K562 (cell line): ENCODE results near the gene TBX6. TPM values are rescaled to one million over a fixed set of nuclear protein-coding genes. Genes with fewer than 3 reads are reported as not detected.

Source experiments
- CBX1 ChIP-seq: sonication (generic); IDR thresholded peaks from 2 replicates; pipeline ENCODE4 v1.6.1; 2016; ENCODE audit warnings: antibody characterized with exemption, low read depth, mild to moderate bottlenecking
- CHD4 ChIP-seq: fragments of 200-600 bp; sonication (generic); IDR thresholded peaks from 3 replicates; pipeline ENCODE4 v1.6.1; 2012; ENCODE audit warnings: low read depth, mild to moderate bottlenecking, mixed read lengths, low read length, inconsistent platforms; ENCODE audit not compliant: insufficient read depth, insufficient replicate concordance, poor library complexity, severe bottlenecking
- ELF4 ChIP-seq: fragments of 450-650 bp; formaldehyde crosslinking; IDR thresholded peaks from 2 replicates; pipeline ENCODE4 v1.4.0; 2022; ENCODE audit warnings: missing genetic modification characterization
- GATAD2A ChIP-seq: fragments of 450-650 bp; IDR thresholded peaks from 2 replicates; pipeline ENCODE4 v1.6.1; 2017
- HEY1 ChIP-seq: fragments of 250-450 bp; sonication (Bioruptor Pico); IDR thresholded peaks from 2 replicates; pipeline ENCODE4 v1.5.0; 2020; ENCODE audit warnings: mild to moderate bottlenecking, moderate library complexity, borderline replicate concordance
- MTA1 ChIP-seq: fragments of 450-650 bp; IDR thresholded peaks from 2 replicates; pipeline ENCODE4 v1.6.1; 2017; ENCODE audit warnings: borderline replicate concordance
- PCBP2 ChIP-seq: fragments of 200-400 bp; formaldehyde crosslinking; IDR thresholded peaks from 2 replicates; pipeline ENCODE4 v1.6.1; 2018; ENCODE audit warnings: low read length, low read depth, mild to moderate bottlenecking, moderate library complexity; ENCODE audit not compliant: poor library complexity, severe bottlenecking
- RBM17 ChIP-seq: fragments of 200-400 bp; formaldehyde crosslinking; IDR thresholded peaks from 2 replicates; pipeline ENCODE4 v1.6.1; 2017; ENCODE audit warnings: low read depth, mild to moderate bottlenecking, low read length, borderline replicate concordance
- SRF ChIP-seq, 2 experiments: fragments of 250-450, 450-650 bp in 1 of 2; sonication (Bioruptor Pico) in 1 of 2; sonication (generic) in 1 of 2; formaldehyde crosslinking; IDR thresholded peaks; 2 replicates each; pipeline versions ENCODE4 v1.5.0 to v1.5.1; 2020 to 2022; ENCODE audit warnings: mild to moderate bottlenecking in 1 of 2, missing genetic modification reagents in 1 of 2
- TAF15 ChIP-seq: fragments of 200-400 bp; formaldehyde crosslinking; IDR thresholded peaks from 2 replicates; pipeline ENCODE4 v1.6.1; 2017; ENCODE audit warnings: mild to moderate bottlenecking, low read depth, low read length, moderate library complexity
- TCF7L2 ChIP-seq: fragments of 150-350 bp; IDR thresholded peaks from 2 replicates; pipeline ENCODE4 v1.6.1; 2016; ENCODE audit warnings: low read depth, mild to moderate bottlenecking, low read length, moderate library complexity
- TGIF2 ChIP-seq: sonication (generic); formaldehyde crosslinking; IDR thresholded peaks from 2 replicates; pipeline ENCODE4 v1.8.1; 2022; ENCODE audit warnings: mild to moderate bottlenecking, missing genetic modification reagents, moderate library complexity
- ZNF217 ChIP-seq: sonication (generic); formaldehyde crosslinking; IDR thresholded peaks from 2 replicates; pipeline ENCODE4 v1.8.0; 2022; ENCODE audit warnings: mild to moderate bottlenecking, missing genetic modification reagents
- polyA plus RNA-seq, 8 experiments: library from polyadenylated mRNA; depleted of rRNA in 4 of 8; stranded (reverse) in 5 of 8; unstranded in 3 of 8; fragments of >200 nt; fragmentation: Nextera tagmentation in 2 of 8; fragmentation: Illumina TruSeq in 1 of 8; extraction: Ambion mirVana in 2 of 8; extraction: Trizol in 1 of 8; gene quantifications; 2 replicates each; pipeline versions ENCODE4 v1.2.1 to v1.2.3, GENCODE V29; 2011 to 2014; ENCODE audit warnings: inconsistent platforms in 1 of 8, missing spikeins in 1 of 8
- total RNA-seq, 7 experiments: library from RNA; depleted of rRNA in 6 of 7; stranded (reverse); fragments of >200 nt in 6 of 7; fragmentation: Illumina TruSeq in 2 of 7; extraction: Trizol in 2 of 7; gene quantifications; 2 replicates each; pipeline versions ENCODE4 v1.2.1 to v1.2.3, GENCODE V29; 2011 to 2021; ENCODE audit warnings: low replicate concordance in 1 of 7
- TF ChIP-seq, protein P1 (sequence below): sonication (generic); formaldehyde crosslinking; IDR thresholded peaks from 2 replicates; pipeline ENCODE4 v1.8.0; 2023; ENCODE audit warnings: mild to moderate bottlenecking, missing genetic modification reagents
- TF ChIP-seq, protein P2 (sequence below): fragments of 250-450 bp; sonication (Bioruptor Pico); IDR thresholded peaks from 2 replicates; pipeline ENCODE4 v1.9.0; 2021; ENCODE audit warnings: mild to moderate bottlenecking
- TF ChIP-seq, protein P3 (sequence below): fragments of 250-450 bp; sonication (Bioruptor Pico); IDR thresholded peaks from 2 replicates; pipeline ENCODE4 v1.5.0; 2021
- TF ChIP-seq, protein P4 (sequence below): sonication (generic); formaldehyde crosslinking; IDR thresholded peaks from 2 replicates; pipeline ENCODE4 v1.8.1; 2023; ENCODE audit warnings: mild to moderate bottlenecking, missing genetic modification reagents
- TF ChIP-seq, protein P5 (sequence below): sonication (generic); formaldehyde crosslinking; IDR thresholded peaks from 2 replicates; pipeline ENCODE4 v1.8.1; 2023; ENCODE audit warnings: missing genetic modification reagents, mild to moderate bottlenecking, borderline replicate concordance

Gene TBX6
- total and polyA plus RNA-seq, 9 of the 15 experiments (the other 6 are each of a cell fraction or from before 2014, with no cell fraction given), result 0.07 to 0.58 (median 0.11) TPM; not detected in 2

DNA sequence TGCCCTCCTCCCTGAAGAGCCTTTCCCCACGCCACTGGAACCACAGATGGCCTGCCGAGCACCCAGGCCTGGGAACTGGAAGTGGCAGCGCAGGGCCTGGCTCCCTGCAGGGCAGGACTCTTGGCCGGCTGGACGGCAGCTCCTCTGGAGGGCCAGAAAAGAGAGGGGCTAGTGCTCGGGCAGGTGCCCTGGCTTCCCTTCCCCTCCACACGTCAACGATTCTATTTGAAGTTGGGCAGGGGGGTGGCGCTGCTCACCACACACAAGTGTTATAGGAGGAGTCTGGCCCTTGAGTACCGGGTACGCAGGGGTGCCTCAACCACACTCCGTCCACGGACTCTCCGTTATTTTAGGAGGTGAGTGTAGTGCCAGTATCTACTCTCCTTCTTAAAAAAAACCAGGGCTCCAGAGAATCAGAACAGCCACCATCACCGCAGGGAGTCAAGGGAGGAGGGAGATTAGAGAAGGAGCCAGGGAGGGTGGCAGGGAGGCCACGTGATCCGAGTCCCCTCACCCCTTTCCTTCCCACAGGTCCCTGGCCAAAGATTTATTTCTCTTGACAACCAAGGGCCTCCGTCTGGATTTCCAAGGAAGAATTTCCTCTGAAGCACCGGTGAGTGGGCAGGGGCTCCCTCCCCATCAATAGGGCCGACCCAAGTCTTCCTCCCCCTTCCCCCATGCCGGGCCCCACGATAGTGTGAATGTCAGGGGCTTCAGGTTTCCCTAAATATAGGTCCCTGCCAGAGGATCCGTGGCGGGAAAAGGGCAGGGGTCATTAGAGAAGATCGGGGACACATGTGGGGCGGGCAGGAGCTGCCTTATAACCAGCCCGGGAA is 27.6 kb downstream of the TBX6 start (continued):
- TF ChIP-seq PCBP2 (no peak), HEY1 (CRISPR knock-in tag) (no peak), GATAD2A (no peak), ELF4 (CRISPR knock-in tag) (no peak), TGIF2 (CRISPR knock-in tag) (no peak), RBM17 (no peak), ZNF217 (CRISPR knock-in tag) (no peak), CBX1 (no peak), TAF15 (no peak), SRF (CRISPR knock-in tag; IDR thresholded peaks at IDR 0.05) (peak in 1 of 2 experiments; percentile 51; a peak in 1 of 4 replicates), MTA1 (peak; percentile 25; the same call in 1 of the 2 replicates), CHD4 (no peak), TCF7L2 (no peak)
- TF ChIP-seq, protein P1, sequence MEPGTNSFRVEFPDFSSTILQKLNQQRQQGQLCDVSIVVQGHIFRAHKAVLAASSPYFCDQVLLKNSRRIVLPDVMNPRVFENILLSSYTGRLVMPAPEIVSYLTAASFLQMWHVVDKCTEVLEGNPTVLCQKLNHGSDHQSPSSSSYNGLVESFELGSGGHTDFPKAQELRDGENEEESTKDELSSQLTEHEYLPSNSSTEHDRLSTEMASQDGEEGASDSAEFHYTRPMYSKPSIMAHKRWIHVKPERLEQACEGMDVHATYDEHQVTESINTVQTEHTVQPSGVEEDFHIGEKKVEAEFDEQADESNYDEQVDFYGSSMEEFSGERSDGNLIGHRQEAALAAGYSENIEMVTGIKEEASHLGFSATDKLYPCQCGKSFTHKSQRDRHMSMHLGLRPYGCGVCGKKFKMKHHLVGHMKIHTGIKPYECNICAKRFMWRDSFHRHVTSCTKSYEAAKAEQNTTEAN (CRISPR knock-in tag), result no peak
- TF ChIP-seq, protein P2, sequence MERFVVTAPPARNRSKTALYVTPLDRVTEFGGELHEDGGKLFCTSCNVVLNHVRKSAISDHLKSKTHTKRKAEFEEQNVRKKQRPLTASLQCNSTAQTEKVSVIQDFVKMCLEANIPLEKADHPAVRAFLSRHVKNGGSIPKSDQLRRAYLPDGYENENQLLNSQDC (CRISPR knock-in tag), result no peak
- TF ChIP-seq, protein P3, sequence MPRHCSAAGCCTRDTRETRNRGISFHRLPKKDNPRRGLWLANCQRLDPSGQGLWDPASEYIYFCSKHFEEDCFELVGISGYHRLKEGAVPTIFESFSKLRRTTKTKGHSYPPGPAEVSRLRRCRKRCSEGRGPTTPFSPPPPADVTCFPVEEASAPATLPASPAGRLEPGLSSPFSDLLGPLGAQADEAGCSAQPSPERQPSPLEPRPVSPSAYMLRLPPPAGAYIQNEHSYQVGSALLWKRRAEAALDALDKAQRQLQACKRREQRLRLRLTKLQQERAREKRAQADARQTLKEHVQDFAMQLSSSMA (CRISPR knock-in tag), result no peak
- TF ChIP-seq, protein P4, sequence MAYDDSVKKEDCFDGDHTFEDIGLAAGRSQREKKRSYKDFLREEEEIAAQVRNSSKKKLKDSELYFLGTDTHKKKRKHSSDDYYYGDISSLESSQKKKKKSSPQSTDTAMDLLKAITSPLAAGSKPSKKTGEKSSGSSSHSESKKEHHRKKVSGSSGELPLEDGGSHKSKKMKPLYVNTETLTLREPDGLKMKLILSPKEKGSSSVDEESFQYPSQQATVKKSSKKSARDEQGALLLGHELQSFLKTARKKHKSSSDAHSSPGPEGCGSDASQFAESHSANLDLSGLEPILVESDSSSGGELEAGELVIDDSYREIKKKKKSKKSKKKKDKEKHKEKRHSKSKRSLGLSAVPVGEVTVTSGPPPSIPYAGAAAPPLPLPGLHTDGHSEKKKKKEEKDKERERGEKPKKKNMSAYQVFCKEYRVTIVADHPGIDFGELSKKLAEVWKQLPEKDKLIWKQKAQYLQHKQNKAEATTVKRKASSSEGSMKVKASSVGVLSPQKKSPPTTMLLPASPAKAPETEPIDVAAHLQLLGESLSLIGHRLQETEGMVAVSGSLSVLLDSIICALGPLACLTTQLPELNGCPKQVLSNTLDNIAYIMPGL (CRISPR knock-in tag), result no peak
- TF ChIP-seq, protein P5, sequence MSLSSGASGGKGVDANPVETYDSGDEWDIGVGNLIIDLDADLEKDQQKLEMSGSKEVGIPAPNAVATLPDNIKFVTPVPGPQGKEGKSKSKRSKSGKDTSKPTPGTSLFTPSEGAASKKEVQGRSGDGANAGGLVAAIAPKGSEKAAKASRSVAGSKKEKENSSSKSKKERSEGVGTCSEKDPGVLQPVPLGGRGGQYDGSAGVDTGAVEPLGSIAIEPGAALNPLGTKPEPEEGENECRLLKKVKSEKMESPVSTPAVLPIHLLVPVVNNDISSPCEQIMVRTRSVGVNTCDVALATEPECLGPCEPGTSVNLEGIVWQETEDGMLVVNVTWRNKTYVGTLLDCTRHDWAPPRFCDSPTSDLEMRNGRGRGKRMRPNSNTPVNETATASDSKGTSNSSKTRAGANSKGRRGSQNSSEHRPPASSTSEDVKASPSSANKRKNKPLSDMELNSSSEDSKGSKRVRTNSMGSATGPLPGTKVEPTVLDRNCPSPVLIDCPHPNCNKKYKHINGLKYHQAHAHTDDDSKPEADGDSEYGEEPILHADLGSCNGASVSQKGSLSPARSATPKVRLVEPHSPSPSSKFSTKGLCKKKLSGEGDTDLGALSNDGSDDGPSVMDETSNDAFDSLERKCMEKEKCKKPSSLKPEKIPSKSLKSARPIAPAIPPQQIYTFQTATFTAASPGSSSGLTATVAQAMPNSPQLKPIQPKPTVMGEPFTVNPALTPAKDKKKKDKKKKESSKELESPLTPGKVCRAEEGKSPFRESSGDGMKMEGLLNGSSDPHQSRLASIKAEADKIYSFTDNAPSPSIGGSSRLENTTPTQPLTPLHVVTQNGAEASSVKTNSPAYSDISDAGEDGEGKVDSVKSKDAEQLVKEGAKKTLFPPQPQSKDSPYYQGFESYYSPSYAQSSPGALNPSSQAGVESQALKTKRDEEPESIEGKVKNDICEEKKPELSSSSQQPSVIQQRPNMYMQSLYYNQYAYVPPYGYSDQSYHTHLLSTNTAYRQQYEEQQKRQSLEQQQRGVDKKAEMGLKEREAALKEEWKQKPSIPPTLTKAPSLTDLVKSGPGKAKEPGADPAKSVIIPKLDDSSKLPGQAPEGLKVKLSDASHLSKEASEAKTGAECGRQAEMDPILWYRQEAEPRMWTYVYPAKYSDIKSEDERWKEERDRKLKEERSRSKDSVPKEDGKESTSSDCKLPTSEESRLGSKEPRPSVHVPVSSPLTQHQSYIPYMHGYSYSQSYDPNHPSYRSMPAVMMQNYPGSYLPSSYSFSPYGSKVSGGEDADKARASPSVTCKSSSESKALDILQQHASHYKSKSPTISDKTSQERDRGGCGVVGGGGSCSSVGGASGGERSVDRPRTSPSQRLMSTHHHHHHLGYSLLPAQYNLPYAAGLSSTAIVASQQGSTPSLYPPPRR (CRISPR knock-in tag), result no peak
